HG02610 (cell line): Measurements from ENCODE around the gene KLHL10.

Experiments
- ATAC-seq: cut with Tn5 transposase; IDR thresholded peaks from one replicate; pipeline ENCODE4 v1.9.1; 2021; ENCODE audit warnings: mild to moderate bottlenecking, moderate library complexity; ENCODE audit not compliant: unreplicated experiment

The KLHL10 gene

GRCh38 chr17:41892021-41892376 lies 54.4 kb downstream of the KLHL10 start:
- no peak for ATAC-seq

- no peak for ATAC-seq
These were observed 55.8 kb downstream of the KLHL10 start for GRCh38 chr17:41893384-41893783.

- ATAC-seq, result no peak
These were observed 57.2 kb downstream of the KLHL10 start for GRCh38 chr17:41894791-41895331.

GRCh38 chr17:41895617-41896016 lies 58.0 kb downstream of the KLHL10 start:
- ATAC-seq, result no peak

GRCh38 chr17:41896726-41897125 lies 59.1 kb downstream of the KLHL10 start:
- ATAC-seq, result no peak
